Measurements from ENCODE around the gene INO80E. TPM values are rescaled to one million over a fixed set of nuclear protein-coding genes. Genes with fewer than 3 reads are reported as not detected.

INO80E gene
- total and polyA plus RNA-seq, 2 of the 8 experiments (the other 6 are each of a cell fraction or from before 2014, with no cell fraction given): 43.0 to 91.2 TPM

DNA sequence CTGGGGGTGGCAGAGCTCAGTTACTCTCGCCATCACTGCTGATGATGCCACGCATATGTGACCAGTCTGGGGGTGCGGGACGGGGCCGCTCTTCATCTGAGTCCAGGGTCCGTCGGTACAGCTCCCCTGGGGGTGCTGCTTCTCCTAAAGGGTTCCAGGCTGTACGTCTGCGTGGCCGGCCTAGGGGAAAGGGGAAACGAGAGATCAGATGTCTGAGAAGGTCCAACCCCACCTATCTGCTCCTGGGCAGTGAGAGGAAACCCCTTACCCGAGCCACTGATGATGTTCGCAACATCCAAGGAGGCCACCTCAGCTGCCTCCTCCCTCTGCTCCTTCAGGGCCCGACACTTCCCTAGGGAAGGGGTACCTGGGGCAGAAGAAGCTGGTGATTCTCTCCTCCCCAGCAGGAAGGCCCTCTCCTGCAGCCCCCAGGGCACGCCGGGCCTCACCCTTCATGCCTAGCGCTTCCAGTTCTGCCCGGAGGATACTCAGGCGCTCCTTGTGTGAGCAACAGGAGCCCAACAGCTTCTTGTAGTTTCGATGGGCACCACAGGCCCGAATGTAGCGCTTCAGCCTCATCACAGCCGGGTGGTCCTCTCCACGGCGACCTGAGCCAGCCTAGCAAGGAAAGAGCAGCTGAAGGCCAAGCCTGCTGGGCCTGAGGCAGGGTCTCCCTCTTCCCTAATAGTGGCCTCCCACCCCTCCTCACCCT is 2.7 kb upstream of the INO80E start:
- H3K36me3 ChIP-seq (ENCODE audit: control insufficient read depth in 2 of 4, insufficient read depth in 4 of 4, low read length in 3 of 4): peaks cover 0 to 22% (median 4%) of the 10 kb centered on the region in 4 experiments; a peak in 6 of 8 replicates
- no peak overlapping the region for H3K23ac ChIP-seq (ENCODE audit: insufficient read length)
- no peak overlapping the region for H2BK12ac ChIP-seq (ENCODE audit: low read depth, low read length)
- H3K14ac ChIP-seq (ENCODE audit: insufficient read length): no peak overlapping the region
- H2BK5ac ChIP-seq (ENCODE audit: low read depth, low read length): no peak overlapping the region
- WGBS, 2 experiments (ENCODE audit: extremely low coverage in 1 of 2, insufficient coverage in 1 of 2, insufficient read length in 1 of 2, insufficient replicate concordance in 2 of 2, low coverage in 1 of 2, low lambda C conversion rate in 2 of 2, missing lambda C conversion rate in 1 of 2): 96% methylated on average over 24 of the region's 25 CpGs; no CpG with 5 or more reads in 1 of the 2 experiments
- H4K8ac ChIP-seq (ENCODE audit: extremely low read depth, insufficient read depth, low read length): no peak overlapping the region
- no peak overlapping the region for H3K4ac ChIP-seq (replicated peaks; ENCODE audit: insufficient read length, low read depth, low read length)
- H3K56ac ChIP-seq (replicated peaks; ENCODE audit: insufficient read length, low read depth, low read length): no peak overlapping the region
- ChIA-PET POLR2A (ENCODE audit: partially characterized antibody) (interaction anchor here (0.7 to 5.5 kb wide), 12 partner anchors 8 to 185 kb away, joined by 3 to 34 read pairs (median 4); partner anchors contain the start of genes ASPHD1, C16orf92, DOC2A and KCTD13), CTCF (ENCODE audit: partially characterized antibody) (interaction anchor here (0.9 to 2.5 kb wide), 5 partner anchors 10 to 38 kb away, joined by 3 to 9 read pairs (median 3); partner anchors contain the start of genes C16orf92 and TLCD3B)
- no peak overlapping the region for H3K4me3 ChIP-seq (ENCODE audit: extremely low read depth in 1 of 4, insufficient read depth in 2 of 4, low read depth in 3 of 4, low read length in 4 of 4)
- no peak for TF ChIP-seq CEBPB (IDR thresholded peaks at IDR 0.05; ENCODE audit: low read depth, low read length)
- TF ChIP-seq GTF2F1 (IDR thresholded peaks at IDR 0.05; ENCODE audit: borderline replicate concordance, low read depth, low read length): no peak
- no peak for TF ChIP-seq POU5F1 (IDR thresholded peaks at IDR 0.05; ENCODE audit: low read depth, low read length)
- TF ChIP-seq RXRA (IDR thresholded peaks at IDR 0.05; ENCODE audit: insufficient read depth, low read depth, low read length): no peak
- TF ChIP-seq RFX5 (IDR thresholded peaks at IDR 0.05; ENCODE audit: borderline replicate concordance, low read depth, low read length): no peak
- no peak for TF ChIP-seq EGR1 (IDR thresholded peaks at IDR 0.05; ENCODE audit: borderline replicate concordance, low read depth, low read length)
- TF ChIP-seq POLR2AphosphoS5 (IDR thresholded peaks at IDR 0.05; ENCODE audit: low read depth, low read length): no peak
- no peak for TF ChIP-seq SAP30 (IDR thresholded peaks at IDR 0.05; ENCODE audit: insufficient read depth, insufficient replicate concordance, low read length)
- no peak for TF ChIP-seq EP300 (IDR thresholded peaks at IDR 0.05; ENCODE audit: borderline replicate concordance in 1 of 2, low read depth in 2 of 2, low read length in 2 of 2)
- H2AK5ac ChIP-seq (ENCODE audit: low read depth, low read length): no peak overlapping the region
- H4K20me1 ChIP-seq (replicated peaks in 1 of 2; ENCODE audit: control insufficient read depth in 1 of 2, insufficient read depth in 2 of 2, low read length in 2 of 2): no peaks in the 10 kb centered on the region
- no peak overlapping the region for H4K5ac ChIP-seq (ENCODE audit: insufficient read length, low read depth, low read length)
- H3K4me2 ChIP-seq (ENCODE audit: insufficient read depth in 1 of 2, low read depth in 2 of 2, low read length in 2 of 2): no peak overlapping the region; a peak in 1 of 4 replicates
- no peak for DNase-seq (ENCODE audit: low read depth in 1 of 2, low spot score in 2 of 2)
- H3K79me2 ChIP-seq (ENCODE audit: control insufficient read depth in 1 of 2, insufficient read depth in 2 of 2, low read length in 2 of 2): peaks cover 0 to 7% of the 10 kb centered on the region in 2 experiments; a peak in 1 of 4 replicates
- no peak overlapping the region for H2BK15ac ChIP-seq (ENCODE audit: low read length)
- peaks cover 9% of the 10 kb centered on the region; the same call in 1 of the 2 replicates for H3K23me2 ChIP-seq (ENCODE audit: low read depth, low read length)
- H3K79me1 ChIP-seq (ENCODE audit: low read depth, low read length): peaks cover 3% of the 10 kb centered on the region; the same call in 1 of the 2 replicates
- peaks cover 0 to 8% (median 3%) of the 10 kb centered on the region in 4 experiments; a peak in 4 of 7 replicates for H3K4me1 ChIP-seq (replicated peaks in 1 of 4; ENCODE audit: control insufficient read depth in 3 of 4, insufficient read depth in 4 of 4, low read length in 3 of 4)
- H3K9me3 ChIP-seq (ENCODE audit: insufficient read depth in 2 of 2, low read depth in 1 of 2, low read length in 1 of 2): no peaks in the 10 kb centered on the region
- H2BK20ac ChIP-seq (ENCODE audit: low read length): no peak overlapping the region
- H2AFZ ChIP-seq (ENCODE audit: low read length): no peak overlapping the region
- H3K9ac ChIP-seq (replicated peaks in 1 of 4; ENCODE audit: extremely low read depth in 1 of 4, low read depth in 3 of 4, low read length in 3 of 4): no peak overlapping the region
- H2BK120ac ChIP-seq (replicated peaks; ENCODE audit: low read depth, low read length): no peak overlapping the region
- no peak overlapping the region for H4K91ac ChIP-seq (replicated peaks; ENCODE audit: insufficient read length, low read length)
- H3K18ac ChIP-seq (ENCODE audit: extremely low read depth, low read length): no peak overlapping the region
- no peak for FAIRE-seq
- H3K27me3 ChIP-seq (replicated peaks in 1 of 4; ENCODE audit: control insufficient read depth in 3 of 4, extremely low read depth in 1 of 4, insufficient read depth in 3 of 4, low read length in 3 of 4): no peaks in the 10 kb centered on the region
- H3K27ac ChIP-seq (ENCODE audit: low read depth, low read length): no peak overlapping the region
